ENCODE measurements around the gene PSAP.

Gene PSAP

GRCh38 chr10:71825217-71825616 lies 25.8 kb downstream of the PSAP start:
- no peak for DNase-seq (ENCODE audit: low read depth)

DNA sequence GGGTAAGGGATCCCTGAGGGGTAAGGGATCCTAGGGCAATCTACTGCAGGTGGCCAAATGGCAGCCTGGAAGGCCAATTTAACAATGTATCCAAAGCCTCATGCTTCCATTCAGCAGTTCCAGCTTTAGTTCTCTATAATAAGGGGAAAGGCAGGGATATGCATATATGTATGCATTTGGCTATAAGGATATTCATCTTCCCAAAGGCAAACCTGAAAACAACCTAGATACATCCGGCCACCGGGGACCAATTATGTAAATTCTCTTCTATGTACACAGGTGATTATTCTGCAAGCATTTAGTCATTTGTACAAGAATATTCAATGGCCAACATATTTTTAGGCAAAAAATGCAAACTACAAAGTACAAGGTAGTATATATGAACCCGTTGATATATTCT lies 26.7 kb downstream of the PSAP start:
- no peak for DNase-seq (ENCODE audit: low read depth)

DNA sequence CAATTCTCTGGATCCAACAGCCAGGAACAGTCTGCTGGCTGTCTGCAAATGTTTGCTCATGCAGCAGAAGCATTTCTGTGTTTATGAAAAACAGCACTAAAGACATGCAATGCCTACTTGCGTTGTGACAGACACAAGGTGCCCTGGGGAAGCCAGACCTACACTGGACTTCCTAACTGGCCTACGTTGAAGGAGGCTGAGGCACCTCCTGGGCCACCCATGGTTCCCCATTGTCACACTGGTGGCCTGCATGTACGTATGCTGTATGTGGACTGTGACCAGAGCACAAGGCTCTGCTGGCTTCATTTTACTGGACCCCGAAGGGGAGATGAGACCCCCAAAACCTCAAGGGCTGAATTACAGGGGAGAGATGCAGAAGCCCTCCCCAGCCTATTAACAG lies 27.7 kb downstream of the PSAP start:
- DNase-seq (ENCODE audit: low read depth), result no peak

GRCh38 chr10:71821909-71822763 lies 28.9 kb downstream of the PSAP start:
- no peak for DNase-seq (ENCODE audit: low read depth)

- no peak for DNase-seq (ENCODE audit: low read depth)
These were observed 30.1 kb downstream of the PSAP start for GRCh38 chr10:71820966-71821365.

DNA sequence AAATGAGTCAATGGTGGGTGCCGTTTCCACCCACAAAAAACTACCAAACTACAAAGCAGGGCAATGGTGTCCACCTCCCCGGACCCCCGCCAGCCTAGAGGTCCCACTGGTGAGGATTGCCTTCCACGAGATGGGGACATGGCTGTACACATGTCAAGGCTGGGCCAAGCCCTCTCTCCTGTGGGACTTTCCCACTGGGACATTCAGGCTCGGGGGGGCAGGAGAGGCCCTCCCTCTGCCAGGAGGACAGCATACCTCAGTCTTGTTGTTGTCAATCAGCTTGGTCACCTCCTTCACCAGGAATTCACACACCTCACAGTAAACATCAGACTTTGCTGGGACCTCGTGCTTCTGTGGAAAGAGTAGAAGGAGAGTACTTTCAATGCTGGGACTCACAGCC lies 31.1 kb downstream of the PSAP start:
- no peak for DNase-seq (ENCODE audit: low read depth)

- DNase-seq (ENCODE audit: low read depth), result no peak
These were observed 31.6 kb downstream of the PSAP start for GRCh38 chr10:71819441-71819861.

DNA sequence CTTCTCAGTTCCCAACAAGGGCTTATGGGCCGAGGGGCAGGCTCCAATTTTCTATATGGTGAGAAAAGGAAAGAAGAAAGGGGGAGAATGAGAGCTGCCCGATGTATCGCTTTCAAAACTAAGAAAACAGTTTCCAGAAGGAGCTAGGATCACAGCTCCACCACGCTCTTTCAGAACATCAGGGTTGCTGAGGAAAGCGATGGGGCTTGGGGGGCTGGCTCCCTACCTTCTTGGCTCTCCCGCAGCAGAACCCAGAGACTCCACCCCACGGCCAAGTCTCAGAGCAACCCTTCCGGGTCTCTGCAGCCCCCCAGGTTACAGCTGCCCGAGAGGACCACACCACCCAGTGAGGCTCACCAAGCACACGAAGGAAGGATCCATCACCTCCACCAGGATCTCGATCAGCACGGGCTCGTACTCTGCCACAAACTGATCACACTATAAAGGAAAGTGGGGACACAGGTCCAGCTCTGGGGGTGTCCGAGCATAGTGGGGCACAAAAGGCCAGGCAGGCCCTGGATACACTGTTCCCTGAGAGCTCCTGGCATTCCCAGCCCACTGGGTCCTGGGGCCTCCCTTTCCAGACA lies 32.3 kb downstream of the PSAP start:
- DNase-seq (ENCODE audit: low read depth), result no peak

DNA sequence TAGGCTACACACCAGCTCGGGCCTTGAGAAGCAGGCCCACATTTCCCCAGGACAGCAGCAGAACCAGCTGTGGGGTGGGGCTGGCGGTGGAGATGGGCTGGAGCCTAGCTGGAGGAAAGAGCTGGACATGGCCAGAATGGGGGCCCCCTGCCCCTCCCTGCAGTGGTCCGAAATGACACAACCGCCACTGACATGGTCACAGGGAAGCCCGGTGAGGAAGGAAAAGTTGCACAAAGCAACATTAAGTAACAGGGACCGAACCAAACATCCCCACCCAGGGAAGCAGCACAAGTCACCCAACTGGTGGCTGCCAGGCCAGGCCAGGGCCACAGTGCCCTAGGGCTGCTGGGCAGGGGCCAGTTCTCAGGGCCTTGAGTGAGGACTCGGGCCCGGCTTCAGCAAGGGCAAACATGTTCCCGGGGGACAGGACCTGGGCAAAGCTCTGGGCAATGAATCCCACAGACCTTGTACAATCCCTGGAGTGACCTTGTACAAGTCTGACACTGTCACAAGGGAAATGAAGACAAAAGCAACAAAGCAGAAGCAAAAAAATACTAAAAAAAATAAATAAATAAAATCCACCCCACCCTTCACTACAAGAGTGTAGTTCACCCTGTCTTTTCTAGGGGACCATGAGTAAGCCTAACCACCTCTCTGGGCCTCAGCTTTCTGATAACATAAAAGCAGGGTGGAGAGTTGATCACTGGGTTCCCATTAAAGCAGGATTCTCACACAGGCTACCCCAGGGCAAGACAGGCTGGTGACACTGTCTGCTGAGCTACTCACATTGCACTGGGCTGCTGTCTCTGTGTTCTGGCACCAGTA lies 33.0 kb downstream of the PSAP start:
- no peak for DNase-seq (ENCODE audit: low read depth)

DNA sequence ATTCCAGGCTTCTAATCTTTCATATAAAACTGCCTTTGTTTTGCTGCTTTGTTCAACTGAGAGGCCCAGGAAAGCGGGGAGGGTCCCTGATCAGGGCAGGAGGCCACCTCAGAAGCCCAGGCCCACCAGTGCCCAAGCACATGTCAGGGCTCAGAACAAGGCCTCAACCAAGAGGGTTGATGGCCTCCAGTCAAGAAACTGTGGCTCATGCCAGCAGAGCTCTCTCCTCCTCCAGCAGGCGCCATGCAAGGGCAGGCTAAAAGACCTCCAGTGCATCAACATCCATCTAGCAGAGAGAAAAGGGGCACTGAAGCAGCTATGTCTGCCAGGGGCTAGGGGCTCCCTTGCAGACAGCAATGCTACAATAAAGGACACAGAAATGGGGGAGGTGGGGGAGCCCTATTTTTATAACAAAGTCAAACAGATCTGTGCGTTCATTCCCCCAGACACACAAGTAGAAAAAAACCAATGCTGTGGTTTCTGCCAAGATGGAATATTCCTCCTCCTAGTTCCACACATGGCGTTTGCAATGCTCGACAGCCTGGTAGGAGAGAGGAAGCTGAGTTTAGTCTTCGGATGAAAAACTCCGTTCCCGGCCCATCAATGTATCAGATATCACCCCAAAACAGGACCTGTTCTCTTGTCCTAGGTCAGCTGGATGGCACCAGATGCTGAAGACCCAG lies 34.0 kb downstream of the PSAP start:
- DNase-seq (ENCODE audit: low read depth), result no peak

DNA sequence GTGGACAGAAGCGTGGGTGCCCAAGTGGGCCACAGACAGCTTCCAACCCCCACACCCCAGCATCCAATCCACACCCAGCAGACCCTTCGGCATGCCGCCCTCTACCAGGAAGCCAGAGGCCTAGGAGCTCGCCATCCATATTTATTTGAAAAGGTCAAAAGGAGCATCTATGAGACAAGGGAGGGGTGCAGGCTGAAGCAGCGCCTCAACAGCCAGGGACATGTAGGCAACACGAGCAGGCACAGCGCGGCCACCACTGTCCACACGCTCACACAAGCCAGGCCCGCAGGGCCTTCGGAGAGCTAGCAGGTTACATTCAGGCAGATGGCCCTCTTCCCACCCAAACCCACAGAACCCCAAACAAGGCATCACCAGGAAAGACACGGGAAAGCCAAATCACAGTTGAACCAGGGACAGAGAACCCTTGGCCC lies 34.6 kb downstream of the PSAP start:
- DNase-seq (ENCODE audit: low read depth), result no peak

DNA sequence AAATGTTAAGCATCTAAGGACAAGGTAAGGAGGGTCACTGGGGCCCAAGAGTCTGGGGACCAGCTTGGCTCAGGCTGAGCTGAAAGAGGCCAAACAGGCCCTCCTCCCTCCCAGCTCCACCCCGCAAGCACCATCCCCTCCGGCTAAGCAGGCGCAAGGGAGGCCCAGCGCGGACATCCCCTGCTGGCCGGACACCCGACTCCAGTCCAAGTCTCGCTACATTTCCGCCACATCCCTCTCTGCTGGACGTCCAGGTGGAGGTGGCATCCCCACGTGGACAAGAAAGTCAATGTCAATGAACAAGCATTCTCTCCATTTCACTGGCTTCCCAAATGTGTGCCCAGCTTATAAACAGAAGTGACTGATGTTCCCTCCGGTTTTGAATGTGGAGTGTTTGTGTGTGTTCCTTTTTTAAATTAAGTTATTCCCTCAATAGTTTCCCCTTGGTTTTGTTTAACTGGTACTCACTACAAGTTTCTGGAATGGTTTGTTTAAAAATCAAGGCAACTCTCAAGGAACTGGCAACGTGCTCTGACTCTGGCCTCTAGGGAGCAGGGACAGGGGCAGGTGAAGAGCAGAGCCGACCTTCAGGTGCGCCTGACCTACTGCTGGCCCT lies 35.4 kb downstream of the PSAP start:
- DNase-seq (ENCODE audit: low read depth), result no peak

GRCh38 chr10:71814922-71815411 lies 36.1 kb downstream of the PSAP start:
- no peak for DNase-seq (ENCODE audit: low read depth)

DNA sequence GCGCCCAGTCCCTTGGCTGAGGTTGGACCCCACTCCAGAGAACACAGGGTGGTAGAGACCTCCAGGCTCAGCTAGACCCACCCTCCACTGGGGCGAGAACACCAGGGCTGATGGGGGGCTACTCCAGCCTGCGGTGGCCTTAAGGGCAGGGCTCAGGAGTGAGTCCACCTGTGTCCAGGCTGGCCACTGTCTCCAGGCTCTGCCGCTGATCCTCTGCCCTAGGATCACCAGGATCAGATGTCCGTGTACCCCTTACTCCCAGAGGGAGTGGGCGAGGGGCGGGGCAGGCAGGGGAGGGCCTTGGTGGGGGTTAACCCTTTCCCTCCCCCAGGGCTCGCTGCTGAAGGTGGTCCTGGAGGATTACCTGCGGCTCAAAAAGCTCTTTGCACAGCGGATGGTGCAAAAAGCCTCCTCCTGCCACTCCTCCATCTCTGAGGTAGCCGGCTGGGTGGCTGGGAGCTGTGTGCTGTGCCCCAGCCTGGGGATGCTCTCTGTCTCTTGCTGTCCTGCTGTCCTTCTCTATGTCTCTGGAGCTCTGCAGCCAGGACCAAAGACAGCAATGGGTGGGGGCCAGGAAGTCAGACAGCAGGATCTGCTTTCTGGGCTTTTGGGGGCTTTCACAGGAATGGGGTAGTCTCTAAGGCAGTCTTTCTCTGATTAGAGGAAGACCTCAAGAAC lies 38.0 kb downstream of the PSAP start:
- DNase-seq (ENCODE audit: low read depth), result no peak

DNA sequence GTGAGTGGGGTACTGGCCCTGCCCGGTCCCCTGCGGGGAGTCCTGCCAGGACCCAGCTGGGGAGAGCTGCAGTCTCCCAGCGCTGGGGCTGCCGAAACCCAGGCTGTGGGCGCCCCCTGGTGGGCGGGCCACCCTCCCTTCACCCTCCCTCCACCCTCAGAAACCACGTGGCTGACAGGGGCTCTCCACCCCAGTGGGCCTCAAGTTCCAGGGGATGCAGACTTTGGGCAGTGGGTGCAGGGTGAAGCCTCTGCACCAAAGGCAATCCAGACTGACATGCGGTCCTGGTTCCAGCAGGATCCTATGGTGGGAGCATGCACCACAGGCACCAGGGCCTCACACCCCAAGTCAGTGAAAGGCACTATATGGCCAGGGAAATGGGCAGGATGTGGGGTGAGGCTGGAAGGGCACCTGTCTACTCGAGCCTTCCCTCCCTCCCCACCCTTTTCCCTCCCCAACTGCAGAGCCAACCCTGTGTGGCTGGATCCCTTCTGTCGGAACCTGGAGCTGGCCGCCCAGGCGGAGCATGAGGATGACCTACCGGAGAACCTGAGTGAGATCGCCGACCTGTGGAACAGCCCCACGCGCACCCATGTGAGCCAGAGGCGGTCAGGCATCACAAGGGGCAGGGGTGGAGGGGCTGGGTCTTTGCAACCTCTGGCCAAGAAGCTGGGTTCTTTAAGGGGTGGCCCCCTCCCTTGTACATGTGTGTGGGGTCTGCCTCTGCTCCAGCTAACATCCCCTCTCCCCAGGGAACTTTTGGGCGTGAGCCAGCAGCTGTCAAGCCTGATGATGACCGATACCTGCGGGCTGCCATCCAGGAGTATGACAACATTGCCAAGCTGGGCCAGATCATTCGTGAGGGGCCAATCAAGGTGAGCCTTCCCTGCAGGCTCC lies 38.8 kb downstream of the PSAP start:
- DNase-seq (ENCODE audit: low read depth), result peak; percentile 72

DNA sequence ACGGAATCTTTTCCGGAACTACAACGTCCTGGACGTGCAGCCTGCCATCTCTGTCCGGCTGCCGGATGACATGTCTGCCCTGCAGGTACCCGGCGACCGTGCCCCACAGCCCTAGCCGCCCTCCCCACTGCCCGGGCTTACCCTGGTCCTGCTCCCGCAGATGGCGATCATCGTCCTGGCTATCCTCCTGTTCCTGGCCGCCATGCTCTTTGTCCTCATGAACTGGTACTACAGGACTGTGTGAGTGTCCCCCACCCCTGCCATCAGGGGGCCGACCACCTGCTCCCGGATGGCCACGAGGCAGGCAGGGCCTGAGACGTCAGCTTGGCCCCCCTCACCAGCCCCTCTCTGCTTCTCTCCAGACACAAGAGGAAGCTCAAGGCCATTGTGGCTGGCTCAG lies 39.7 kb downstream of the PSAP start:
- DNase-seq (ENCODE audit: low read depth), result no peak

DNA sequence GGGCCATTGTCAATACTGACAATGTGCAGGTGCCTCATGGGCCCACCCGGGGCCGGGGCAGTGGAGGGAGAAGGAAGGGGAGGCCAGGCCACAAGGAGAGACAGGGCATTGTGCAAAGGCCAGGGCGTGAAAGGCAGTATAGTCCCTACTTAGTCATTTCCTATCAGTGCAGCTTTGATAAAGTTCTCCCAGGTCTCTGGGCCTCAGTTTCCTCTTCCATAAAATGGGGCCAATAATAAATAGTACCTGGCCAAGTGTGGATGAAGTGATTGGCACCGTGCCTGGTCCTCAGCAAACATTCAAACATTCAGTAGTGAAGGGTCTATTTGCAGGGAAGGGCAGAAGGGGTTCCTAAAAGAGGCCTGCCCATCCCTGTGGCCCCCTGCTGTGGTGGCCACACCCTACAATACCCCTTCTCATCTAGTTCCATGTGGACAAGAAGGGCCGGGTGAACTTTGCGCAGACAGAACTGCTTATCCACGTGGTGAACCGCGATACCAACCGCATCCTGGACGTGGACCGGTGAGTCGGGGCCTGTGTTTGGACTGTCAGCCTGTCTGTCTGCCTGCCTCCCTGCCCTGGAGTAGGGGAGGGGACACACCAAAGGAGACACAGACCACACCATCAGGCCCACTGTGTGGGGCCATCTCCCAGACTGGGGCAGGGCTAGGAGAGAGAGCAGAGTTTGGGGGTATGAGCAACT lies 40.9 kb downstream of the PSAP start:
- DNase-seq (ENCODE audit: low read depth), result no peak

DNA sequence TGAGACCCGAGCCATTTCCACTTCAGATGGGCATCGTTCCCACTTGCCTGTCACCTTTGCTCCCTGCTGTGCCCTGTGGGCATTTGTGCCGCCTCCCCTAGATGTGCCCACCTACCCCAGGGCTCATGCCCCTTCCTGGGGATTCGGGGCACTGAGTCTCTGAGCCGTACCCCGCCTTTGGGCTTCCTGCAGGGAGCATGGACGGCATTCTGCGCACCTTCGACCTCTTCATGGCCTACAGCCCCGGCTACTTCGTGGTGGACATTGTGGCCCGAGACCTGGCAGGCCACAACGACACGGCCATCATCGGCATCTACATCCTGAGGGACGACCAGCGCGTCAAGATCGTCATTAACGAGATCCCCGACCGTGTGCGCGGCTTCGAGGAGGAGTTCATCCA lies 41.4 kb downstream of the PSAP start:
- no peak for DNase-seq (ENCODE audit: low read depth)

Data from stimulated activated CD8-positive, alpha-beta memory T cell treated with anti-CD3 and anti-CD28 coated beads, Interleukin-15, amount 100 ng/mL, for 24 hours (primary cell).